ELR (cell line): ENCODE data around the gene PLXNA2.
A peak's percentile ranks its signal among the peaks of the same experiment; 100 is the strongest.

ENCODE experiments used
- DNase-seq: peaks from one replicate; pipeline ENCODE4 v3.0.0-alpha.2; 2015; ENCODE audit warnings: low read depth

PLXNA2 gene

GRCh38 chr1:208239473-208240381 is 4.5 kb downstream of the PLXNA2 start:
- no peak for DNase-seq

- DNase-seq, result peak; percentile 78
Measured at GRCh38 chr1:208238710-208239472, 5.3 kb downstream of the PLXNA2 start.

GRCh38 chr1:208237241-208237640 is 6.9 kb downstream of the PLXNA2 start:
- DNase-seq, result peak; percentile 65

- peak; percentile 80 for DNase-seq
Measured at GRCh38 chr1:208235982-208236761, 8.0 kb downstream of the PLXNA2 start.

- DNase-seq, result no peak
Measured at GRCh38 chr1:208235356-208235981, 8.7 kb downstream of the PLXNA2 start.

- DNase-seq, result no peak
Measured at GRCh38 chr1:208234721-208235120, 9.5 kb downstream of the PLXNA2 start.

- no peak for DNase-seq
Measured at GRCh38 chr1:208233978-208234377, 10.2 kb downstream of the PLXNA2 start.

- DNase-seq, result no peak
Measured at GRCh38 chr1:208233546-208233945, 10.6 kb downstream of the PLXNA2 start.

GRCh38 chr1:208232662-208233038 is 11.5 kb downstream of the PLXNA2 start:
- DNase-seq, result no peak

- peak; percentile 88 for DNase-seq
Measured at GRCh38 chr1:208231881-208232661, 12.1 kb downstream of the PLXNA2 start.

- no peak for DNase-seq
Measured at GRCh38 chr1:208230668-208231529, 13.3 kb downstream of the PLXNA2 start.

GRCh38 chr1:208228550-208228949 is 15.6 kb downstream of the PLXNA2 start:
- no peak for DNase-seq

- DNase-seq, result no peak
Measured at GRCh38 chr1:208228026-208228425, 16.2 kb downstream of the PLXNA2 start.

GRCh38 chr1:208227366-208227765 is 16.8 kb downstream of the PLXNA2 start:
- no peak for DNase-seq

GRCh38 chr1:208225954-208226937 is 17.9 kb downstream of the PLXNA2 start:
- no peak for DNase-seq

- DNase-seq, result no peak
Measured at GRCh38 chr1:208224192-208224713, 19.9 kb downstream of the PLXNA2 start.

GRCh38 chr1:208223136-208223535 is 21.0 kb downstream of the PLXNA2 start:
- peak; percentile 87 for DNase-seq

- DNase-seq, result peak; percentile 55
Measured at GRCh38 chr1:208222376-208223126, 21.6 kb downstream of the PLXNA2 start.
